ACC112 (cell line): Measurements from ENCODE around the gene NPHP4.

ENCODE experiments used
- H2AFZ ChIP-seq: fragments of 200-600 bp; sonication (generic); one replicate; pipeline ENCODE4 v1.6.0; 2017; ENCODE audit warnings: antibody characterized with exemption, low read length; ENCODE audit not compliant: unreplicated experiment
- H3K27ac ChIP-seq: fragments of 200-600 bp; sonication (generic); 2 replicates; pipeline ENCODE4 v1.5.1; 2014; ENCODE audit warnings: low read depth, mild to moderate bottlenecking, antibody characterized with exemption, low read length, moderate library complexity
- H3K27me3 ChIP-seq: fragments of 200-600 bp; sonication (generic); 2 replicates; pipeline ENCODE4 v1.6.1; 2014; ENCODE audit warnings: mild to moderate bottlenecking, antibody characterized with exemption, low read length, moderate library complexity, mixed read lengths; ENCODE audit not compliant: insufficient read depth
- H3K36me3 ChIP-seq: fragments of 200-600 bp; sonication (generic); 2 replicates; pipeline ENCODE4 v1.6.1; 2016; ENCODE audit warnings: mild to moderate bottlenecking, antibody characterized with exemption, low read length, moderate library complexity, mixed read lengths; ENCODE audit not compliant: insufficient read depth
- H3K4me1 ChIP-seq: fragments of 200-600 bp; sonication (generic); one replicate; pipeline ENCODE4 v1.6.1; 2016; ENCODE audit warnings: low read length, mixed read lengths; ENCODE audit not compliant: insufficient read depth, unreplicated experiment, control insufficient read depth
- H3K4me3 ChIP-seq: fragments of 200-600 bp; sonication (generic); 2 replicates; pipeline ENCODE4 v1.5.1; 2014; ENCODE audit warnings: mild to moderate bottlenecking, low read depth, low read length
- H3K79me2 ChIP-seq: fragments of 200-600 bp; sonication (generic); one replicate; pipeline ENCODE4 v1.6.0; 2016; ENCODE audit warnings: low read length; ENCODE audit not compliant: control insufficient read depth, unreplicated experiment, insufficient read depth

Gene NPHP4

DNA sequence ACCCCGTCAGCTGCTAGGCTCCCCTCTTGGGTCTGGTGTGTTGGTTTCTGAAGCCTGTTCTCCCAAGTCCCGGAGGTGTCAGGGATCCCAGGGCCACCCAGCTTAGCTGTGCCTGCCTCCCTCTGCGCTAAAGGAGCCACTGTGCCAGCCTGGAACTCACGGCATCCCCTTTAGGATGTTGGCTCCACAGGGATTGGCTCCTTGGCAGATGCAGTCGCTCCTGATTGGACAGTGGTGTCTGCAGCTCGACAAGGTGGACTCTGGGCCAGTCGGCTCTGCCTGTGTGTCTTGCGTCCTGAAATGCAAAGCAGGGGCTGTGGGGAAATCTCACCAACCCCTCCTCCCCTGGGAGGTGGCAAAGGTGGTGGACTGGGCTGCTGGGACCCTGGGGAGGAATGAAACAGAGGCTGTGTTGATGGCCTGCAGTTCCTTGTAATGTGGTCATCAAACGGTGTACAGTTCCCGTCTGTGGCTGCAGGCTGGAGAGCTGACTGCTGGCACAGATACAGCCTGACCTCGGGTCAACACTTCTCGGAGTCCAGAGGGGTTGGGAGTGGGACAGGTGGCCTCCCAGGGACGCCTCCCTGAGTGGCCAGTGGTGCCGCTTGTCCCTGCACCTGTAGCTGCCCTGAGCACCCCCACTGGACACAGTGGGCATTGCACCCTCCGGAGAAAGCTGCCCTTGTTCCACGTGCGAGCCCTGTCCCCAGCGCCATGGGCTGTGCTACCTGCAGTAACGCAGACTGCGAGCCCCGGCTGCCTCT lies 41.9 kb upstream of the NPHP4 start:
- no peaks in the 10 kb centered on the region for H3K36me3 ChIP-seq
- H3K4me1 ChIP-seq: peaks cover 13% of the 10 kb centered on the region
- H2AFZ ChIP-seq: no peak overlapping the region
- H3K79me2 ChIP-seq: no peaks in the 10 kb centered on the region
- H3K4me3 ChIP-seq: no peak overlapping the region
- no peaks in the 10 kb centered on the region; the same call in 1 of the 2 replicates for H3K27me3 ChIP-seq
- no peak overlapping the region for H3K27ac ChIP-seq

DNA sequence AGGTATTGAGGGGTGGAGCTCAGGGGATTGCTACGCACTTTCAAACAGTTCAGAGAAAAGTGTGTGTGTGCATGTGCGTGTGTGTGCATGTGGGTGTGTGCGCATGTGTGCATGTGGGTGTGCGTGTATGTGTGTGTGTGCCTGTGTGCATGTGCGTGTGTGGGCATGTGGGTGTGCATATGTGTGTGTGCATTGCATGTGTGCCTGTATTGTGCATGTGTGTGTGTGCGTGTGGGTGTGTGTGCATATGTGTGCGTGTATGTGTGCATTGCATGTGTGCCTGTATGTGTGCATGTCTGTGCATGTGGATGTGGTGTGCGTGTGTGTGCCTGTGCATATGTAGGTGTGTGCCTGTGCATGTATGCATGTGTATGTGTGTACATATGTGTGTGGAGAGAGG lies 40.9 kb upstream of the NPHP4 start:
- Histone ChIP-seq H3K79me2 (no peaks in the 10 kb centered on the region), H2AFZ (no peak overlapping the region), H3K27ac (no peak overlapping the region), H3K4me3 (no peak overlapping the region), H3K36me3 (no peaks in the 10 kb centered on the region), H3K27me3 (no peaks in the 10 kb centered on the region; the same call in 1 of the 2 replicates), H3K4me1 (peaks cover 13% of the 10 kb centered on the region)

DNA sequence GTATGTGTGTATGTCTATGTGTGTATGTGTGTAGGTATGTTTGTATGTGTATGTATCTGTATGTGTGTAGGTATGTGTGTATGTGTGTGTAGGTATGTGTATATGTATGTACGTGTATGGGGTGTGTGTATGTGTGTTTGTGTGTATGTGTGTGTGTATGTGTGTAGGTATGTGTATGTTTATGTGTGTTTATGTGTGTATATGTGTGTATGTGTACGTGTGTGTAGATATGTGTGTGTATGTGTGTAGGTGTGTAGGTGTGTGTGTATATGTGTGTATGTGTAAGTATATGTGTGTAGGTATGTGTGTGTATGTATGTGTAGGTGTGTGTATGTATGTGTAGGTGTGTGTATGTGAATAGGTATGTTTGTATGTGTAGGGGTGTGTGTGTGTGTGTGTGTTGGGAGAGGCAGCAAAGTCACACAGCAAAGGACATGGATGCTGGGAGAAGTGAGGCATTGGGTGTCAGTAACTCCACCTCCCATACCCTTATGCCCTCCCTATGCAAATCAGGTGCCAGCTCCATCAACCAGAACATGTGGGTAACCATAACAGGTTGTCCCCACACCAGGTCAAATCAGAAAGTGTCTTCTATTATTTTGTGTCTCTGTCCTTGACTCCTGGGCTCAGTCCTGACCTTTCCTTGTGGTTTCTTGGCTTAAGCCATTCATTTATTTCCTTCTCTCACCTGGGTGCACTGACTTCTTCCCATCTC lies 38.5 kb upstream of the NPHP4 start:
- H3K4me1 ChIP-seq: no peaks in the 10 kb centered on the region
- no peaks in the 10 kb centered on the region for H3K79me2 ChIP-seq
- no peak overlapping the region for H3K27ac ChIP-seq
- H3K27me3 ChIP-seq: no peaks in the 10 kb centered on the region; the same call in 1 of the 2 replicates
- H3K36me3 ChIP-seq: no peaks in the 10 kb centered on the region
- H3K4me3 ChIP-seq: no peak overlapping the region
- H2AFZ ChIP-seq: no peak overlapping the region

DNA sequence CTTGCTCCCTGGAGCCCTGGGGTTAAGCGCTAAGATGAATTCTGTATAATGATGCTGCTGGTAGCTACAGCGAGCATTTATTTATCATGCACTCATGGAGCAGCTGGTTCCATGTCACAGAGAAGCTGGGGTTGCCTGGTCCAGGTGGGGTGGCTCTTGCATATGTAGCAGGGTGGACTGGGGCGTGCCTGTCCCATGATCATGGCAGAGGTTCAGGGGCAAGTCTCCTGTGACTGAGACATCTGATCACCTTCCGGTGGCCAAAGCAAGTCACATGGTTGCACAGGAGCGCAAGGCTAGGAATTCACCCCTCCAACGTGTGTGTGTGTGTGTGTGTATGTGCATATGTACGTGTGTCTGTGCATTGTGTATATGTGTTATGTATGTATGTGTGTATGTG lies 37.9 kb upstream of the NPHP4 start:
- no peak overlapping the region for H3K27ac ChIP-seq
- H3K36me3 ChIP-seq: no peaks in the 10 kb centered on the region
- H2AFZ ChIP-seq: no peak overlapping the region
- H3K4me1 ChIP-seq: peaks cover 3% of the 10 kb centered on the region
- H3K27me3 ChIP-seq: no peaks in the 10 kb centered on the region; the same call in 1 of the 2 replicates
- no peaks in the 10 kb centered on the region for H3K79me2 ChIP-seq
- H3K4me3 ChIP-seq: no peak overlapping the region

DNA sequence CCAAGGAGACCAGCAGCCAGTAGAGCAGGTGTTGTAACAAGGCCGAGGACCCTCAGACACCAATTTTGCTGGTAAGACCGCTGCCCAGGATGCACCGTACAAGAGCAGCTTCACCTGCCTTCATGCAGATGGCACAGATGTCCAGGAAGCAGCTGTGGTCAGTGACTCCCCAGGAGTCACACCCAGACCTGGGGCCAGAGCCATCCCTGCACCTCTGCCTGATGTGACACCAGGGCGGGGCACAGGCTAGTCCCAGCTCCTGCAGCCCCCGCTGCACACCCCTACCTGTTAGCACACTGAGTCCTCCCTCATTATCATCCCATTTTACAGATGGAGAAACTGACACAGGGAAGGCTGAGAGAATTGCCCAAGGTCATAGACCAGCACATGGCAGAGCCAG lies 37.1 kb upstream of the NPHP4 start:
- Histone ChIP-seq H2AFZ (no peak overlapping the region), H3K79me2 (no peaks in the 10 kb centered on the region), H3K4me1 (peaks cover 6% of the 10 kb centered on the region), H3K36me3 (no peaks in the 10 kb centered on the region), H3K4me3 (no peak overlapping the region), H3K27ac (no peak overlapping the region), H3K27me3 (no peaks in the 10 kb centered on the region; the same call in 1 of the 2 replicates)

DNA sequence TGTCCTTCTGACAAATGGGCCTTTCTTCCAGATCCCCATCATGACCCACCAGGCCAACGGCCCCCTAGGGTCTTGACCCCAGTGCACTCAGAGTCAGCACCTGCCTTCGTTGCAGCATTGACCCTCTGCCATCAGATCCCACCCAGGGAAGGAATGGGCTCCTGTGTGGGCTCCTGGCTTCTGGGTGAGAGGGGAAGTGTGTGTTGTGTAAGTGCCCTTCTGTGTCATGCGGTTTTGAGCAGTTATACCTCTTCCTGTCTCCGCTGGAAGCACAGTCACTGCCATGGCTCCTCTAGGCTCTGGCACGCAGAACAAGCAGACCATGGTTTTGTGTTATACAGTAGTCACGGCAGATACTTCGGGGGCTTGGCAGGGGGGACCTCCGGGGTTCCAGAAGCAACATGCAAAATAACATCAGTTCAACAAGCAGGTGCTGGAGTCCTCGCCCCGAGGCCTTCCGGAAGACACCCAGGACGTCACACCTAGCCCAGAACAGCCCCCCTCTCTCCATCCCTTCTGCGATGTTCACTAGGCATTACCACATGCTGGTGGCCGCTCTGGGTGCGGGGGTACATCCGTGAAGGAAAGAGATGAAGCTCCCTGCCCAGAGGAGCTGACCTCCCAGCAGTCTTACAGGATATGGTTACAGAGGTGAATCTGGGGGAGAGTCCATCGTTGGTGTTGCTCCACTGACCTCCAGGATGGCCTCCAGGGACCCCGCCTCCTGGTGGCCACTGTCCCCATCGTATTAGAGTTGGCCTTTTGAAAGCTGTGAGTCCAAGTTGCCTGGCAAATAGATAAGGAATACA lies 36.0 kb upstream of the NPHP4 start:
- H3K36me3 ChIP-seq: no peaks in the 10 kb centered on the region
- no peaks in the 10 kb centered on the region for H3K27me3 ChIP-seq
- no peak overlapping the region for H3K27ac ChIP-seq
- H3K79me2 ChIP-seq: no peaks in the 10 kb centered on the region
- no peak overlapping the region for H2AFZ ChIP-seq
- no peak overlapping the region for H3K4me3 ChIP-seq
- H3K4me1 ChIP-seq: peaks cover 6% of the 10 kb centered on the region

DNA sequence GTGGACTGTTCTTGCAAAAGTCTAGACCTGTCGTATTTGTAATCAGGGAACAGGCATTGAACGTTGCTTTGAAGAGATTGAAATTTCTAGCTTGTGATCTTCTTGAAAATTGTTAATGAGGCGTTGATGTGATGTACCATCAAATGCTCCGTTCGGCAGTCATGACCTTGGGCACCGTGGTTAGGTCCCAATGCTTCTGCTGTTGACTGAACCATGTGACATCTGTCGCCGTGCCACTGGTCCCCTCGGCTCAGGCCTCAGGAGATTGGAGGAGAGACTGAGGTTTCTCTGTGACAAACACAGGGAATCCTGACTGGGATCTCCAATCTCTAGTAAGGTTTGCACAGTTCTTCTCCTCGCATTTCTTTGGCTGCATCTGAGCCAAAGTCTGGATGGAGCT lies 35.4 kb upstream of the NPHP4 start:
- H3K36me3 ChIP-seq: no peaks in the 10 kb centered on the region

DNA sequence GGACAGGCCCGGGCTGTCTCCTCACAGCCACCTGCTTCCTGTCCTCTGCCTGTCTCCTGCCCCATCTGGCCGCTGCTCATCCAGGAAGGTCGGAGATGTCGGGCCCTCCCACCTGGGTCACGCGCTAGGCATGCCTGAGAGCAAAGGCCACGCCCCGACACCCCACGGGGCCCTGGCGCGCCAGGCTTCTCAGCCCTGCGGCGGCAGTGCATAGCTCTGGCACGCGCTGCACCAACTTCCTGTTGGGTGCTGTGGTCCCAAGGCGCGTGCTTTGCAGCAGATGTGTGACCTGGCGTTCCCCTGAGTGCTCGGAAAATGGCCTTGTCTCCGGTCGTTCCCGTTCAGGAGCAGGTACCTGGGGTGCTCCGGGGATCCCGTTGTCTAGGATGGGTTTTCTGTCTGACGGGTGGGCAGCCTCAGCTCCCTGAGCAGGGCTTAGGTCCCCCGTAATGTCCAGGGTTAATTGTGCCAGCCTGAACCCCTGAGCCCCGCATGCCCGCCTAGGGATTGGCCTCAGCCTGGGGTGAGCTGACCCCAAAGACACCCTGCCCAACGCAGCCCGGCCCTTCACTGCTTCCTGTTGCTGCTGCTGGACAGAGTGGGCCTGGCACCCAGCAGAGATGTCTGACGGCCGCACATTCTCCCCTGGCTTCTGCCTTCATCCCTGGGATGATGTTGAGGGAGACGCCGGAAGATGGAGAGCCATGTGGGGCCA lies 34.0 kb upstream of the NPHP4 start:
- H3K27ac ChIP-seq: no peak overlapping the region
- H2AFZ ChIP-seq: no peak overlapping the region
- no peaks in the 10 kb centered on the region for H3K36me3 ChIP-seq
- peak overlapping the region; percentile 40 for H3K4me3 ChIP-seq
- H3K4me1 ChIP-seq: peaks cover 6% of the 10 kb centered on the region
- no peaks in the 10 kb centered on the region for H3K79me2 ChIP-seq
- H3K27me3 ChIP-seq: no peaks in the 10 kb centered on the region

More for the DNA sequence above, 35.4 kb upstream of the NPHP4 start:
- Histone ChIP-seq H3K79me2 (no peaks in the 10 kb centered on the region), H3K4me3 (no peak overlapping the region), H3K4me1 (peaks cover 6% of the 10 kb centered on the region), H3K27me3 (no peaks in the 10 kb centered on the region), H2AFZ (no peak overlapping the region), H3K27ac (no peak overlapping the region)

DNA sequence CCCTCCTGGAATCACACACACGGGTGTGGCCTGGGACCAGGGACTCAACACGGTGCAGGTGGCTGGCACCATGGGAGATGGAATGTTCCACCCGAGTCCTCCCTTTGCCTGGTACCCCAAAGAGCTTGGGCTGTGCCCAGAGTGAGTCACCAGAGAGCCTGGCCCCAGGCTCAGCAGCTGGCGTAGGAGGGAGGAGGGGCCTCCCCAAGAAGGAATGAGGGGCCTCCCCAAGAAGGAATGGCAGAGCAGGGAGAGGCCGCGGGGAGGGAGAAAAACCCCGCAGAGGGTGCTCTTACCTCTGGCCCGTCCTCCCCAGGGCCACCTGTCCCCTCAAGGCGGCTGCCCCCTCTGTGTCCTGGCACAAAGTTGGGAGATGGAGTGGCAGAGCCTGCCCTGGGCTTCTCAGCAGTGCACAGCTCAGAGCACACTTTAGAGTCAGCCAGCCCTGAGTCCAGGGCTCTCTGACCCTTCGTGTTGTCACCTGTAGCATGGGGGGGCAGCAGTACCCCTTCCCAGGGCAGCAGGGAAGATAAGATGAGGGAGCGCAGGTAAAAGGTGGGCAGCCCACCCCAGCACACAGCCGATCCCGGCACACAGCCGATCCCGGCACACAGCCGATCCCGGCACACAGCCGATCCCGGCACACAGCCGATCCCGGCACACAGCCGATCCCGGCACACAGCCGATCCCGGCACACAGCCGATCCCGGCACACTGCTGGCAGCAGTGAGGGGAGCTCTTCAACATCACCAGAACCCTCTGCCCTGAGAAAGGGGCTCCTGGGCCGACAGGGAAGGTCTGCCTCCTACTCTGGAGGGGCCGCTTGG lies 33.3 kb upstream of the NPHP4 start:
- Histone ChIP-seq H3K4me3 (peak overlapping the region; percentile 40), H2AFZ (no peak overlapping the region), H3K36me3 (no peaks in the 10 kb centered on the region), H3K27me3 (no peaks in the 10 kb centered on the region), H3K27ac (no peak overlapping the region), H3K79me2 (no peaks in the 10 kb centered on the region), H3K4me1 (peaks cover 6% of the 10 kb centered on the region)
